Spleen (tissue), 11 donors: ENCODE data around the gene LRBA. TPM values are rescaled to one million over a fixed set of nuclear protein-coding genes. Genes with fewer than 3 reads are reported as not detected.

ENCODE experiments used
- DNase-seq: peaks from one replicate; pipeline ENCODE4 v3.0.0-alpha.2; 2020
- H3K27ac ChIP-seq, 8 donors: fragments of 200-600 bp; sonication (generic) in 7 of 8; 1 replicate in 4 of 8; 2 replicates in 4 of 8; pipeline versions ENCODE4 v1.5.0 to v1.8.0; 2016 to 2021; ENCODE audit warnings: inconsistent platforms in 4 of 8, mild to moderate bottlenecking in 4 of 8, moderate library complexity in 1 of 8
- H3K27me3 ChIP-seq, 7 donors: fragments of 200-600 bp; sonication (generic) in 6 of 7; replicated peaks in 1 of 7; 1 replicate in 4 of 7; 2 replicates in 3 of 7; pipeline versions ENCODE4 v1.5.0 to v1.8.0; 2016 to 2021; ENCODE audit warnings: inconsistent platforms in 3 of 7, mild to moderate bottlenecking in 1 of 7
- H3K36me3 ChIP-seq, 6 donors: fragments of 200-600 bp; sonication (generic) in 5 of 6; 1 replicate in 4 of 6; 2 replicates in 2 of 6; pipeline versions ENCODE4 v1.5.0 to v1.8.0; 2016 to 2021; ENCODE audit warnings: inconsistent platforms in 2 of 6
- H3K4me1 ChIP-seq, 6 donors: fragments of 200-600 bp; sonication (generic) in 5 of 6; 1 replicate in 3 of 6; 2 replicates in 3 of 6; pipeline versions ENCODE4 v1.5.0 to v1.8.0; 2016 to 2021; ENCODE audit warnings: inconsistent platforms in 3 of 6
- H3K4me3 ChIP-seq, 8 donors: fragments of 200-600 bp; sonication (generic) in 7 of 8; 1 replicate in 4 of 8; 2 replicates in 4 of 8; pipeline versions ENCODE4 v1.5.0 to v1.8.0; 2016 to 2021; ENCODE audit warnings: inconsistent platforms in 4 of 8, mild to moderate bottlenecking in 4 of 8, moderate library complexity in 2 of 8
- H3K9me3 ChIP-seq, 8 donors: fragments of 200-600 bp; sonication (generic) in 7 of 8; 1 replicate in 4 of 8; 2 replicates in 4 of 8; pipeline versions ENCODE4 v1.5.0 to v1.8.0; 2016 to 2021; ENCODE audit warnings: inconsistent platforms in 4 of 8
- POLR2A ChIP-seq, 3 donors: fragments of 450-650 bp; IDR thresholded peaks; one replicate each; pipeline ENCODE4 v1.5.1; 2017; ENCODE audit warnings: antibody characterized with exemption in 3 of 3, mild to moderate bottlenecking in 1 of 3
- POLR2AphosphoS5 ChIP-seq, 3 donors: sonication (generic); formaldehyde crosslinking; IDR thresholded peaks; one replicate each; pipeline ENCODE4 v1.5.1; 2017; ENCODE audit warnings: antibody characterized with exemption in 3 of 3
- WGBS, 5 donors: extraction: QIAGEN DNeasy Blood & Tissue Kit in 3 of 5; methylation state at CpG; one replicate each; pipeline versions ENCODE4 v1.1.5 to v1.1.7; 2013 to 2018; 5-methylcytosine and 5-hydroxymethylcytosine counted together
- intact Hi-C: fragments of 100-400 bp; cut with DNase I; formaldehyde crosslinking; loops from one replicate; pipeline ENCODE4 v1.15.0; 2023; ENCODE audit warnings: low total_unique reads
- polyA plus RNA-seq, 3 donors: library from polyadenylated mRNA; stranded (reverse); fragments of 200-250 nt; gene quantifications; one replicate each; pipeline ENCODE4 v1.2.1, GENCODE V29; 2013
- total RNA-seq, 7 donors: library from RNA; depleted of rRNA in 3 of 7; stranded (reverse); fragments of >200 nt in 3 of 7; fragmentation: NEBNext Ultra II Directional in 4 of 7; extraction: Animal tissue kit (Norgen Biotek cat#: 25700) in 4 of 7; gene quantifications; one replicate each; pipeline versions ENCODE4 v1.1.0 to v1.2.1, GENCODE V29; 2016 to 2021
- TF ChIP-seq, protein P1 (sequence below), 11 experiments: fragments of 200-600 bp in 7 of 11; fragments of 450-650 bp in 4 of 11; sonication (generic) in 4 of 11; IDR thresholded peaks in 8 of 11; conservative IDR thresholded peaks in 3 of 11; 1 replicate in 7 of 11; 2 replicates in 4 of 11; pipeline versions ENCODE4 v1.4.0 to v1.8.0; 2016 to 2021; ENCODE audit warnings: antibody characterized with exemption in 11 of 11, inconsistent platforms in 4 of 11, mild to moderate bottlenecking in 1 of 11
- donor health status: healthy with polysubstance abuse.
- donor health status: DM: no; HTN: no; CAD: no; lungs with moderate emphysema.
- donor health status: DM: no; HTN: no; CAD: no.
- donor health status: Bipolar disorder and iron deficiency.
- donor health status: healthy.
- donor health status: DM: no; HTN: no; CAD: no.
- donor health status: DM: yes; HTN: yes; CAD: no.

The LRBA gene
- total and polyA plus RNA-seq, 10 donors = 8.2 to 84.9 (median 50.5) TPM

DNA sequence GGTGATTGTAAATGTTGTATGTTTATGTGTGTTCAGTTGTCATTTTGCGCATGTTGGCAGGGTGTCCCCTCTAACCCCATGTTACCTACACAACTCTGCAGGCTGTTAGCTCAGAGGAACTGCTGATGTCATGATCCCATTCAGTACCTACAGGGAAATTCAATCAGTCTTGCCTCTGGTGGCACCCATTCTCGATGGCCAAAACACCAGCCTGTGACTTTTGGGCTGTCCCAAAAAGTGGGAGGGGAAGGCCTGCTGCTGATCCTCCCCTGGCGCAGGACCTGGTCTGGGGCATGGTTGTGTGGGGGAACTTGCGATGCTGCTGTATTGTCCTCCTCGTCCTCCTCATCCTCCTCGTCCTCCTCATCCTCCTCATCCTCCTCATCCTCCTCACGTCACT lies 762.3 kb downstream of the LRBA start:
- 86 to 94% (median 93%) methylated on average over 7 of the region's 7 CpGs for WGBS, 5 donors
- no peak overlapping the region for H3K27ac ChIP-seq
- intact Hi-C loops = no loop called here
- H3K4me1 ChIP-seq = no peaks in the 10 kb centered on the region
- DNase-seq = no peak
- H3K9me3 ChIP-seq = no peaks in the 10 kb centered on the region
- TF ChIP-seq POLR2A (IDR thresholded peaks at IDR 0.05) (no peak), POLR2AphosphoS5 (IDR thresholded peaks at IDR 0.05) (no peak)
- TF ChIP-seq, protein P1, sequence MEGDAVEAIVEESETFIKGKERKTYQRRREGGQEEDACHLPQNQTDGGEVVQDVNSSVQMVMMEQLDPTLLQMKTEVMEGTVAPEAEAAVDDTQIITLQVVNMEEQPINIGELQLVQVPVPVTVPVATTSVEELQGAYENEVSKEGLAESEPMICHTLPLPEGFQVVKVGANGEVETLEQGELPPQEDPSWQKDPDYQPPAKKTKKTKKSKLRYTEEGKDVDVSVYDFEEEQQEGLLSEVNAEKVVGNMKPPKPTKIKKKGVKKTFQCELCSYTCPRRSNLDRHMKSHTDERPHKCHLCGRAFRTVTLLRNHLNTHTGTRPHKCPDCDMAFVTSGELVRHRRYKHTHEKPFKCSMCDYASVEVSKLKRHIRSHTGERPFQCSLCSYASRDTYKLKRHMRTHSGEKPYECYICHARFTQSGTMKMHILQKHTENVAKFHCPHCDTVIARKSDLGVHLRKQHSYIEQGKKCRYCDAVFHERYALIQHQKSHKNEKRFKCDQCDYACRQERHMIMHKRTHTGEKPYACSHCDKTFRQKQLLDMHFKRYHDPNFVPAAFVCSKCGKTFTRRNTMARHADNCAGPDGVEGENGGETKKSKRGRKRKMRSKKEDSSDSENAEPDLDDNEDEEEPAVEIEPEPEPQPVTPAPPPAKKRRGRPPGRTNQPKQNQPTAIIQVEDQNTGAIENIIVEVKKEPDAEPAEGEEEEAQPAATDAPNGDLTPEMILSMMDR (IDR thresholded peaks at IDR 0.05 in 8 of 11, conservative IDR thresholded peaks at IDR 0.05 in 3 of 11) = no peak
- H3K4me3 ChIP-seq = no peak overlapping the region
- peaks cover 0 to 35% (median 0%) of the 10 kb centered on the region in 6 donors for H3K36me3 ChIP-seq
- H3K27me3 ChIP-seq = no peaks in the 10 kb centered on the region

DNA sequence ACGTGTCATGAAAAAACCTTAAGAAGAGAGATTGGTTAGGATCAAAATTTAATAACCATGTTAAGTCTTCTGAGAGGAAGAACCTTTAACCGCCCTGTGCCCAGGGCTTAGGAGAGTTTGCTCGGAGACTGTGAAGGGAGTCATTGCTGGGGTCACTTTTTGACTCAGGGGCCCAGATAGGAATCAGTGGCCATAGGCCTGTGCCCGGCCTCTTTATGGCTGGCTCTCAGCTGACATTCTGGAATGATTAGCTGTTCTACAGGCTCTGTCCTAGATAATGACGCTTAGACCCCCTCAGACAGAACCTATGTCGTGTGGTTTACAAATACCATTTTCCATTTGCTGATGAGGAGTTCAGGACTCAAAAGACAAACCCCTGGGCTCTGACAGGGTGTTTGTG lies 762.8 kb downstream of the LRBA start:
- Histone ChIP-seq H3K9me3 (no peaks in the 10 kb centered on the region), H3K27ac (no peak overlapping the region), H3K4me1 (no peaks in the 10 kb centered on the region), H3K36me3 (peaks cover 0 to 35% (median 0%) of the 10 kb centered on the region in 6 donors), H3K27me3 (no peaks in the 10 kb centered on the region), H3K4me3 (no peak overlapping the region)
- no peak for DNase-seq
- intact Hi-C loops = no loop called here
- 79 to 95% (median 92%) methylated on average over 6 of the region's 6 CpGs for WGBS, 5 donors
- TF ChIP-seq, protein P1 (IDR thresholded peaks at IDR 0.05 in 8 of 11, conservative IDR thresholded peaks at IDR 0.05 in 3 of 11) = no peak
- TF ChIP-seq POLR2AphosphoS5 (IDR thresholded peaks at IDR 0.05) (no peak), POLR2A (IDR thresholded peaks at IDR 0.05) (no peak)

DNA sequence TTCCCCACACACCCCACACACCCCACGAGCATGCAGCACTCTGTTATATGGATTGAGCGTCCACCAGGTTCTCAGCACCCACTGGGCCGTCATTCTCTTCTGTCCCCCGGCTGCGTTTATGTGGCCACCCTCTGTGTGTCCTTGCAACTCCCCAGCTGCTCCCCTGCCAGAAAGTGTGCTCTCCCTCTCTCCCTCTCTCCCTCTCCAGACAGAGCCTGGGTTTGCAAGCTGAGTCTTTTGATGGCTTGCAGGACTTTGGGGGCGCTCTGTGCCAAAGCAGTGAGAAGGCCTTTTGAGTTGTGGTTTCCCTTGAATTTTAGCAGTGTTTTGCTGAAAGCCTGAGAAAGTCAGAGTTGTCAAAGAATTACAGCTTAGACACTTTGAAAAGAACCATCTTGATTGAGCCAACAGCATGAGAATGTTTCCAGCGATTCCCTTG lies 763.3 kb downstream of the LRBA start:
- Histone ChIP-seq H3K27me3 (no peaks in the 10 kb centered on the region), H3K27ac (no peak overlapping the region), H3K4me1 (no peaks in the 10 kb centered on the region), H3K4me3 (no peak overlapping the region), H3K9me3 (no peaks in the 10 kb centered on the region), H3K36me3 (peaks cover 0 to 31% (median 0%) of the 10 kb centered on the region in 6 donors)
- no peak for DNase-seq
- intact Hi-C loops = no loop called here
- TF ChIP-seq POLR2A (IDR thresholded peaks at IDR 0.05) = no peak
- TF ChIP-seq, protein P1 (IDR thresholded peaks at IDR 0.05 in 8 of 11, conservative IDR thresholded peaks at IDR 0.05 in 3 of 11) = no peak
- no peak for TF ChIP-seq POLR2AphosphoS5 (IDR thresholded peaks at IDR 0.05)
- 81 to 95% (median 90%) methylated on average over 7 of the region's 7 CpGs for WGBS, 5 donors

DNA sequence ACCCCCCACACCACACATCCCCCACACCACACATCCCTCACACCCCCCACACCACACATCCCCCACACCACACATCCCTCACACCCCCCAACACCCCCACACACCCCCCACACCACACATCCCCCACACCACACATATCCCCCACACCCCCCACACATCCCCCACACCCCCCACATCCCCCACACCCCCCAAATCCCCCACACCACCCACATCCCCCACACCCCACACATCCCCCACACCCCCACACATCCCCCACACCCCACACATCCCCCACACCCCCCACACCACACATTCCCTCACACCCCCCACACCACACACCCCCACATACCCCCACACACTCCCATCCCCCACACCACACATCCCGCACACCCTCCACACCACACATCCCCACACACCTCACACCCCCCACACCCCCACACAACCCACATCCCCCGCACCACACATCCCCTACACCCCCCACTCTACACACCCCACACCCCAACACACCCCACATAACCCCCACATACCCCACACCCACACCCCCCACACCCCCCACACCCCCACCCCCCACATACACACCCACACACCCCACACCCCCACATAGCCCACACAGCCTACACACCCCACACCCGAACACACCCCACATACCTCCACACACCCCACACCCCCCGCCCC lies 764.0 kb downstream of the LRBA start:
- Histone ChIP-seq H3K4me1 (no peaks in the 10 kb centered on the region), H3K9me3 (no peaks in the 10 kb centered on the region), H3K4me3 (no peak overlapping the region), H3K27ac (no peak overlapping the region), H3K27me3 (no peaks in the 10 kb centered on the region), H3K36me3 (peaks cover 0 to 26% (median 0%) of the 10 kb centered on the region in 6 donors)
- intact Hi-C loops = no loop called here
- DNase-seq = no peak
- WGBS, 5 donors = 74 to 100% (median 83%) methylated on average over 2 to 4 of the region's 4 CpGs
- no peak for TF ChIP-seq POLR2A (IDR thresholded peaks at IDR 0.05)
- no peak for TF ChIP-seq POLR2AphosphoS5 (IDR thresholded peaks at IDR 0.05)
- TF ChIP-seq, protein P1 (IDR thresholded peaks at IDR 0.05 in 8 of 11, conservative IDR thresholded peaks at IDR 0.05 in 3 of 11) = no peak
